CD14-positive monocyte (primary cell): ENCODE measurements around the gene RAI1. TPM values are rescaled to one million over a fixed set of nuclear protein-coding genes. Genes with fewer than 3 reads are reported as not detected.
A peak's percentile ranks its signal among the peaks of the same experiment; 100 is the strongest.

ENCODE experiments used
- DNase-seq, 3 donors: peaks; one replicate each; pipeline ENCODE4 v3.0.0-alpha.2; 2011 to 2022
- H2AFZ ChIP-seq: 2 replicates; pipeline ENCODE4 v1.6.0; 2012; ENCODE audit warnings: mild to moderate bottlenecking, low read depth, low read length, inconsistent platforms; ENCODE audit not compliant: insufficient read depth, poor library complexity, severe bottlenecking
- H3K27ac ChIP-seq, 2 donors: 1 replicate in 1 of 2; 2 replicates in 1 of 2; pipeline ENCODE4 v1.5.1; 2012 to 2013; ENCODE audit warnings: low read length in 2 of 2, control low read depth in 1 of 2, inconsistent platforms in 1 of 2, low read depth in 1 of 2, mild to moderate bottlenecking in 1 of 2
- H3K27me3 ChIP-seq, 2 donors: one replicate each; pipeline versions ENCODE4 v1.6.0 to v1.6.1; 2011 to 2013; ENCODE audit warnings: low read length in 2 of 2; ENCODE audit not compliant: control insufficient read depth in 2 of 2, insufficient read depth in 2 of 2
- H3K36me3 ChIP-seq, 2 donors: replicated peaks in 1 of 2; 1 replicate in 1 of 2; 2 replicates in 1 of 2; pipeline versions ENCODE4 v1.5.1 to v1.6.1; 2012 to 2013; ENCODE audit warnings: low read length in 2 of 2, control low read depth in 1 of 2, inconsistent platforms in 1 of 2, mild to moderate bottlenecking in 1 of 2; ENCODE audit not compliant: insufficient read depth in 2 of 2, control insufficient read depth in 1 of 2
- H3K4me1 ChIP-seq, 2 donors: 1 replicate in 1 of 2; 2 replicates in 1 of 2; pipeline versions ENCODE4 v1.5.1 to v1.6.1; 2012 to 2013; ENCODE audit warnings: low read length in 2 of 2, control low read depth in 1 of 2, inconsistent platforms in 1 of 2, mild to moderate bottlenecking in 1 of 2, moderate library complexity in 1 of 2; ENCODE audit not compliant: insufficient read depth in 2 of 2, control insufficient read depth in 1 of 2
- H3K4me2 ChIP-seq: replicated peaks from 2 replicates; pipeline ENCODE3; 2012; ENCODE audit warnings: low read length, moderate library complexity, mild to moderate bottlenecking; ENCODE audit not compliant: poor library complexity, severe bottlenecking; ENCODE audit errors: extremely low read depth
- H3K4me3 ChIP-seq, 3 experiments: fragments of 200-600 bp in 1 of 3; sonication (generic) in 1 of 3; replicated peaks in 1 of 3; 1 replicate in 2 of 3; 2 replicates in 1 of 3; pipeline ENCODE4 v1.5.1; 2011 to 2013; ENCODE audit warnings: low read length in 3 of 3, mild to moderate bottlenecking in 3 of 3, control low read depth in 2 of 3, low read depth in 2 of 3, inconsistent platforms in 1 of 3, moderate library complexity in 1 of 3
- H3K79me2 ChIP-seq: 2 replicates; pipeline ENCODE4 v1.6.0; 2012; ENCODE audit warnings: mild to moderate bottlenecking, control low read depth, inconsistent platforms, low read length, moderate library complexity; ENCODE audit not compliant: insufficient read depth
- H3K9ac ChIP-seq: 2 replicates; pipeline ENCODE4 v1.6.0; 2017; ENCODE audit warnings: low read length, mild to moderate bottlenecking; ENCODE audit not compliant: insufficient read depth, poor library complexity, severe bottlenecking
- H3K9me3 ChIP-seq, 2 donors: replicated peaks in 1 of 2; 1 replicate in 1 of 2; 2 replicates in 1 of 2; pipeline versions ENCODE4 v1.5.1 to v1.6.1; 2012 to 2013; ENCODE audit warnings: low read length in 2 of 2, control low read depth in 1 of 2; ENCODE audit not compliant: control insufficient read depth in 1 of 2, insufficient read depth in 1 of 2
- H4K20me1 ChIP-seq: 2 replicates; pipeline ENCODE4 v1.6.0; 2012; ENCODE audit warnings: mild to moderate bottlenecking, low read length, control low read depth, moderate library complexity; ENCODE audit not compliant: insufficient read depth
- H3K27ac Mint-ChIP-seq, 7 donors: one replicate each; pipeline ENCODE4 v1.8.0; 2020; ENCODE audit warnings: mild to moderate bottlenecking in 7 of 7, mixed read lengths in 7 of 7, moderate library complexity in 6 of 7, inconsistent platforms in 2 of 7
- H3K27me3 Mint-ChIP-seq, 3 donors: one replicate each; pipeline ENCODE4 v1.8.0; 2021 to 2022; ENCODE audit warnings: low read depth in 3 of 3, mild to moderate bottlenecking in 3 of 3, mixed read lengths in 3 of 3, moderate library complexity in 3 of 3, inconsistent platforms in 1 of 3
- H3K36me3 Mint-ChIP-seq, 2 donors: one replicate each; pipeline ENCODE4 v1.8.0; 2020; ENCODE audit warnings: mixed read lengths in 2 of 2, inconsistent platforms in 1 of 2, mild to moderate bottlenecking in 1 of 2
- H3K4me1 Mint-ChIP-seq: one replicate; pipeline ENCODE4 v1.8.0; 2020; ENCODE audit warnings: mild to moderate bottlenecking, mixed read lengths
- H3K4me3 Mint-ChIP-seq, 2 donors: one replicate each; pipeline ENCODE4 v1.8.0; 2020; ENCODE audit warnings: mild to moderate bottlenecking in 2 of 2, mixed read lengths in 2 of 2, moderate library complexity in 1 of 2
- H3K9me3 Mint-ChIP-seq, 7 donors: one replicate each; pipeline ENCODE4 v1.8.0; 2020 to 2022; ENCODE audit warnings: mixed read lengths in 7 of 7, mild to moderate bottlenecking in 6 of 7, moderate library complexity in 6 of 7, inconsistent platforms in 2 of 7
- CTCF ChIP-seq: fragments of 200-600 bp; IDR thresholded peaks from one replicate; pipeline ENCODE4 v1.8.0; 2022; ENCODE audit warnings: antibody characterized with exemption, mild to moderate bottlenecking
- WGBS: methylation state at CpG from one replicate; pipeline ENCODE4 v1.1.5; 2013; ENCODE audit warnings: missing lambda C conversion rate; ENCODE audit not compliant: insufficient coverage; 5-methylcytosine and 5-hydroxymethylcytosine counted together
- intact Hi-C, 2 donors: fragments of 100-400 bp; cut with micrococcal nuclease; formaldehyde crosslinking; loops; one replicate each; pipeline versions ENCODE4 v1.15.0 to v1.15.1; 2023
- polyA plus RNA-seq, 3 donors: library from polyadenylated mRNA; depleted of rRNA in 1 of 3; unstranded in 2 of 3; stranded (reverse) in 1 of 3; fragments of 300-500 nt in 2 of 3; fragments of >200 nt in 1 of 3; fragmentation: Illumina TruSeq in 2 of 3; gene quantifications; 1 replicate in 2 of 3; 2 replicates in 1 of 3; pipeline ENCODE4 v1.2.3, GENCODE V29; 2012 to 2021

RAI1 gene
- polyA plus RNA-seq, 3 donors = 0.89 to 4.4 (median 1.5) TPM

GRCh38 chr17:17857496-17857895 is 176.2 kb downstream of the RAI1 start:
- Histone ChIP-seq H4K20me1 (no peaks in the 10 kb centered on the region), H3K36me3 (peaks cover 6 to 35% of the 10 kb centered on the region in 2 donors), H3K4me1 (no peaks in the 10 kb centered on the region), H3K27ac (no peak overlapping the region), H3K27me3 (no peaks in the 10 kb centered on the region), H3K9ac (no peak overlapping the region), H3K4me3 (no peak overlapping the region), H3K79me2 (no peaks in the 10 kb centered on the region), H3K4me2 (no peak overlapping the region), H2AFZ (no peak overlapping the region), H3K9me3 (no peaks in the 10 kb centered on the region)
- intact Hi-C loops = no loop called here
- Mint-ChIP-seq H3K36me3 (peaks cover 16 to 39% of the 10 kb centered on the region in 2 donors), H3K4me1 (peaks cover 2% of the 10 kb centered on the region), H3K4me3 (no peak overlapping the region), H3K9me3 (no peaks in the 10 kb centered on the region), H3K27me3 (no peaks in the 10 kb centered on the region), H3K27ac (peak overlapping the region in 1 of 7 donors; percentile 65)
- DNase-seq = no peak
- WGBS = 100% methylated on average over 3 of the region's 4 CpGs
- TF ChIP-seq CTCF = no peak

GRCh38 chr17:17859909-17860765 is 178.9 kb downstream of the RAI1 start:
- H3K36me3 ChIP-seq = peaks cover 3 to 33% of the 10 kb centered on the region in 2 donors
- H3K4me1 ChIP-seq = no peaks in the 10 kb centered on the region
- no peak overlapping the region for H3K9ac ChIP-seq
- intact Hi-C loops = loop anchor here (1.0 to 5.0 kb wide), 3 partner anchors 48 to 183 kb away; partner anchors contain the start of gene RAI1 (in 1 of the 2)
- Mint-ChIP-seq H3K4me3 (no peak overlapping the region), H3K36me3 (peaks cover 27 to 48% of the 10 kb centered on the region in 2 donors), H3K27ac (no peak overlapping the region), H3K9me3 (no peaks in the 10 kb centered on the region), H3K27me3 (peaks cover 0 to 2% (median 0%) of the 10 kb centered on the region in 3 donors), H3K4me1 (peaks cover 2% of the 10 kb centered on the region)
- no peak overlapping the region for H2AFZ ChIP-seq
- no peaks in the 10 kb centered on the region for H3K79me2 ChIP-seq
- H3K4me3 ChIP-seq = no peak overlapping the region
- no peak overlapping the region for H3K4me2 ChIP-seq
- WGBS = 50% methylated on average over 8 of the region's 9 CpGs
- peak; percentile 97 for TF ChIP-seq CTCF
- H3K27ac ChIP-seq = no peak overlapping the region
- H3K27me3 ChIP-seq = no peaks in the 10 kb centered on the region
- H3K9me3 ChIP-seq = no peaks in the 10 kb centered on the region
- no peaks in the 10 kb centered on the region for H4K20me1 ChIP-seq
- DNase-seq = peak; percentile 56 to 69 (median 66)
